AG08395 (cell line): ENCODE data around the gene NUDT4.
"Not testable (repeated sequence)": the region's sequence is repeated elsewhere in the genome, so short reads cannot be mapped to it uniquely, and the experiment has no call there.

ENCODE experiments used
- DNase-seq: peaks from one replicate; pipeline ENCODE4 v3.0.0; 2012; ENCODE audit warnings: mixed read lengths, low spot score

NUDT4 gene

GRCh38 chr12:93402333-93403311 lies 24.9 kb downstream of the NUDT4 start:
- no peak for DNase-seq

GRCh38 chr12:93403988-93404803 lies 26.5 kb downstream of the NUDT4 start:
- DNase-seq = no peak

GRCh38 chr12:93404961-93405849 lies 27.5 kb downstream of the NUDT4 start:
- no peak for DNase-seq

- DNase-seq = no peak
Measured at GRCh38 chr12:93407054-93407962, 29.6 kb downstream of the NUDT4 start.

GRCh38 chr12:93407963-93408283 lies 30.2 kb downstream of the NUDT4 start:
- DNase-seq = no peak

- DNase-seq = no peak
Measured at GRCh38 chr12:93408813-93409212, 31.1 kb downstream of the NUDT4 start.

GRCh38 chr12:93409343-93410187 lies 31.8 kb downstream of the NUDT4 start:
- DNase-seq = not testable (repeated sequence)

- DNase-seq = peak; percentile 11
Measured at GRCh38 chr12:93411060-93411459, 33.3 kb downstream of the NUDT4 start.

GRCh38 chr12:93412396-93412795 lies 34.7 kb downstream of the NUDT4 start:
- not testable (repeated sequence) for DNase-seq

- DNase-seq = no peak
Measured at GRCh38 chr12:93413064-93413463, 35.3 kb downstream of the NUDT4 start.

- DNase-seq = peak; percentile 54
Measured at GRCh38 chr12:93415723-93416464, 38.2 kb downstream of the NUDT4 start.

- DNase-seq = no peak
Measured at GRCh38 chr12:93417967-93418480, 40.3 kb downstream of the NUDT4 start.

- peak; percentile 53 for DNase-seq
Measured at GRCh38 chr12:93419388-93420034, 41.8 kb downstream of the NUDT4 start.

- DNase-seq = no peak
Measured at GRCh38 chr12:93422050-93422449, 44.3 kb downstream of the NUDT4 start.

- no peak for DNase-seq
Measured at GRCh38 chr12:93425736-93426411, 48.1 kb downstream of the NUDT4 start.

- no peak for DNase-seq
Measured at GRCh38 chr12:93426412-93426805, 48.7 kb downstream of the NUDT4 start.

GRCh38 chr12:93427779-93428564 lies 50.2 kb downstream of the NUDT4 start:
- DNase-seq = peak; percentile 35
